8988T (cell line): Measurements from ENCODE around the gene PRELP.
"Not testable (repeated sequence)": the region's sequence is repeated elsewhere in the genome, so short reads cannot be mapped to it uniquely, and the experiment has no call there.

Experiments used
- DNase-seq: peaks from one replicate; pipeline ENCODE4 v3.0.0; 2011

PRELP gene

DNA sequence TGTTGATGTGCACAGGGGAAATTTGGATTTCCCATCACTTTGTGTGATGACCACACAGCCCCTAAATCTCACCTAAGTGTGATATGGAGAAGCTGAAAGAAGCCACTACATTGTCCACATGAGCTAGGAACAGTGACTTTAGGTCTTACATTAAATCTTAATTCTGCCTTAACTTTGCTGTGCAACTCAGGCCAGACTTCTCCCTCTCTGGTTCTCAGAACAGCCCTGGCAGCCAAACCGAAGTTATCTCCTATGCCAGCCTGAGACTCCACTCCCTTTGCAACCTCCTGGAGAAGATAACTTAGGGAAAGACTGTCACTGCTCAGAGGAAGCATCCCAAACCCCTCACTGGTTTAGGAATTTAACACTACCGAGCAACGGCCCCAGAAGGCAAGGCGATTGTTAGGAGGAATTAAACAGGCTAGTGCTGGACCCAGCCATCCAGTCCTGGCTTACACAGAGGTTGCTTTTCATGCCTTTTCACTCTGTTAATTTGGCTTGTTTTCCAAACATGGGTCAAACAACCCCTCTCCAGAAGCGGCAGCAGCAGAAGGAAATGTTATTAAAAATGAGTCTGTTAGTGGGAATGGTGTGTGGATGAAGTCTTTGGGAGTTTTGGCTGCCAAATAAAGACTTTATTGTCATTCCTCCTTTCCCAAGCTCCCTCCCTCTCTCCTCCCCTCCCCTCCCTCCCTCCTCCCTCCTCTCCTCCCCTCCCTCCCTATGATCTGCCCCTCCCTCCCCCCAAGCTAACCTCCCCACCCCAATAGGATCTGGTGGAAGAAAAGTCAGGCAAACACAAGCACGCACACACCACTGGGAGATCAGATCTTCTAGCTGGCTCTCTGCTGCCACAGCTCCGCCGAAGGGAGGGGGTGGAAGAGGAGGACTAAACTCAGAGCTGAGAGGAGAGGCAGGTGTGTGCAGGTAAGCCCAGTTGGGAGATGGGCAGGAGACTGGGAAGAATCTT lies at the start of gene PRELP:
Gene PRELP (plus strand): TSS at position 795 of the 970 bp plus-strand sequence. CDS start 7,379 bp downstream, outside the sequence.
- no peak for DNase-seq

DNA sequence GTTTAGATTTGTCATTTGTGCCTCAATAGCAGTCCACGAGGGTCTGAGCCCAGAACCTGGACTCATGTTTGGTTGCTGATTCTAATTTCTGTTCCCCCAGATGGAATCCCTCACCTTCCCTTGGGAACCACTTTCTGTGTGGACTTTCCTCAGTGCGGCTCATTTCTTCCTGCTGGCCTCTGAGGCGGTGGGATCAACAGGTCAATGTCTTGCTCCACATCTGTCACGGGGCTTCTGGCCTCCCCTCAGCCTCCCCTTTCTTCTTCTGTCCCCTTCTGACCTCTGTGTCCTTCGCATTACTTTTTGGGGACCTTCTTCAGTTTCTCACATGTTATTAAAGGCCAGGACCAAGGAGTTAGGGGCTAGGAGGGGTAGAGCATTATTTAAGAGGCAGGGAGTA lies 49.2 kb upstream of the PRELP start:
- DNase-seq = no peak

GRCh38 chr1:203426870-203427269 lies 48.7 kb upstream of the PRELP start:
- DNase-seq = no peak

DNA sequence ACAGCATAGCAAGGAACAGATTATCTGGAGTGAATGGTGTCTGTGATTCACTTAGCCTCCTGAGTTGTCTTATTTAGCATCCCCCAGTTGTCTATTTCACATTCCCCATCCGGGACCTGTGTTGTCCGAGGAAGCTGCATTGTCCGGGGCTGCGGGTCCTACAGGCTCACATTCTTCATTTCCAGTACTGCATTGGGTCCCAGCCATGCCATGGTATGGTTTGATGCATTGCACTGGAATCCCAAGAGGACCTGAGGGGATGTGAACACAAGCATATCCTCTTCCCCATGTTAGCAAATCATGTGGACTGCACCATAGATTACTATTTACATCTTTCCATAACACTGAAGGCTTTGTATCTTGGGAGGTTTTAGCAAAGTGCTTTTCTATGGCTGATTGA lies 48.2 kb upstream of the PRELP start:
- no peak for DNase-seq

DNA sequence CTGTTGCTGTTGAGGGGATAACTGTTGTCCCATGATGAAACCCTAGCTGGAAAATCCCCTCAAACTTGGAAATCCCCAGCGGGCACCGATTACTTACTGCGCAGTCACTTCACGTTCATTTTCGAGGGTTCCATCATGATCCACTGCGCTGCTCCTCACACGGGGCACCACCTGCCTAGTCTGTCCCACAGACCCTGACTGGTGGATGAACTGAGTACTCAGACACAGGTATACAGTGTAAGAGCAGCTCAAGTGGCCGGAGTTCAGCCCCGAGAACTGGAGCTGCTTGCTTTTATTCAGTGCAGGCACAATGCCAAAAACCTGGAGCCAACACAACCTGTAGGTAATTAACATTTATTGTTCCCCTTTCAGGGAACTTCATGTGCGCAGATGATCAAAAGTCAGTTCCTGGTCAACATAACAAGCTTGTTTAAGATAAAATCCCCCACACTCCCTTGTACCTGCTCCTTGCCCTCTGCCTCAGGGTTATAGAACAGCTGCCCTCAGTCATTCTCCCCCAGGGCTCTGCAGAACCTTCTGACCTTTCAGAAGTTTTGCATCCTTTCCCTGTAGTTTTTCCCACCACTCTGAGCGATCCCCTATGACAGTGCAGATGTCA lies 46.5 kb upstream of the PRELP start:
- DNase-seq = no peak

DNA sequence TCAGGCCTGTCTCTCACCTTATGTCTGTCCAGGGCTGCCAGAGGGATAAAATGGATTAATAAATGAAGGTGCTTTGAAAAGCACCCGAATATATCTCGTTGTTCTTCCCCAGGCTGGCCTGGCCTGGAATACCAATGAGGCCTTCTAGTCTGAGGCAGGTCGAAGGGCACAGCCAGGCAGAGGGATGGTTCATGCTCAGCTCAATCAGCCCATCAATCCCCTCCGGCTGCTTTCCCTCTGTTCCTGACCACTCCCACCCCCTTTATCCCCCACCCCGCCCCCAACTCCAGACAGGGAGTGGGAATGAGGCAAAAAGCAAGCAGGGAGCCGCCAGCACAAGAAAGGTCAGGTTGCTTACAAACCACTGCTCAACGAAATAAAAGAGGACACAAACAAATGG lies 40.0 kb upstream of the PRELP start:
- DNase-seq = no peak

- no peak for DNase-seq
Observed at GRCh38 chr1:203437696-203438315, 37.8 kb upstream of the PRELP start.

DNA sequence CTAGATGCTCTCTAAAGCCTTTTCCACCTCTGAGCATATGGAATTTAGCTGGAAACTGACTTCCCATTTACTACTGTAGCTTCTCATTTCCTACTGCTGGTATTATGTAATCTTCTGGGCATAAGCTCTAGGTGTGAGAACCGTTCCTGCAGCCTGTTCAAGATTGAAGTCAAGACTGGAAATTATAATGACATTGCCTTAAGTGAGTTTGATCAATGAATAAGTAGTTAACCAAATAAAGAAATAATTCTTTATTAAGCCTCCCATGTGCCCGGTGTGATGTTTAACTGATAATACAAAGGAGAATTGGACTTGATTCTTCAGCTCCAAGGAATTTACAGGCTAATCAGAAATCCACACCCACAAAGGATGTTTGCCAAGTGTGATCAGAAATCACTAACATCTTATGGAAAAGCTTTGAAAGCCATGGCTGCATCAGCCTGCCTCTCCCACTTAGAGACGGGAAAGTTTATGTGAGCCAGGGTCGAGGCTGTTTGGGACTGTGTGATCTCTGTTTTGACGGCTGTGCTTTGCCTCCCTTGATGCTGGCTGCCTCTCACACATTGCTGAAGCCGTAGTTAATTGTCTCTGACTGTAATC lies 36.4 kb upstream of the PRELP start:
- DNase-seq = no peak

GRCh38 chr1:203440771-203441170 lies 34.8 kb upstream of the PRELP start:
- no peak for DNase-seq

DNA sequence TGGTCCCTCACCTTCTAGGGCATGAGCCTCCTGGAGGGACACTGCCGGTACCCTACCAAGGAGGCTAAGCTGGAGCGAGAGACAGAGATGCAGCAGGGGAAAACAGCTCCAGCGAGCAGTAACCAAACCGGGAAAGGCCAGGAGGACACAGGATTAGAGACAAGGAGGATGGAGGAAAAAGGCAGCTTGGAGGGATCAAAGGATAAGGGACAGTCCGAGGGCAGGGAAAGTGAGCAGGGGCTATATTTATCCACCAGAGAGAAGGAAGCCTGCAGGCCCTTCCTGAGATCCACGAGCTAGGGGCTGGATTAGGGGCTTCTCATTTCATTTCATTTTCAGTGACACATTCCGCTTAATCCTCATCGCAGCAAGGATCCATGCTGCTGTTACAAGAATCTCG lies 33.8 kb upstream of the PRELP start:
- no peak for DNase-seq

DNA sequence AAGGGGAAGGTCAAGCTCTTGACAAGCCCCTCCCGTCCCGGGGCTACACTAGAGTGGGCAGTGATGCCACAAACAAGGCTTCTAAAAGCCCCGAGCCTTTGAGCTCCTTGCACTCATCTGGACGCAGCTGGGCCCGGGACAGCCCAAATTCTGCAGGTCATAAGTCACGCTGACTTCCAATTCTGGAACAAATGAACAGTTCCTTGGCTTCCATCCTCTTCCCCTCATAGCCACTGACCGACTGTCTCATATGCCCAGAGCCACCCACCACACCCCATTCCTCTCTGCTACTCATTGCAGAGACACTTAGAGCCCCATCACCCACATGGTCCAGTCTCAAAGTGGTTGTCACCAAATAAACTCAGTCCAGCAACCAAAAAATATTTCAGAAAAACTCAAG lies 32.8 kb upstream of the PRELP start:
- DNase-seq = no peak

DNA sequence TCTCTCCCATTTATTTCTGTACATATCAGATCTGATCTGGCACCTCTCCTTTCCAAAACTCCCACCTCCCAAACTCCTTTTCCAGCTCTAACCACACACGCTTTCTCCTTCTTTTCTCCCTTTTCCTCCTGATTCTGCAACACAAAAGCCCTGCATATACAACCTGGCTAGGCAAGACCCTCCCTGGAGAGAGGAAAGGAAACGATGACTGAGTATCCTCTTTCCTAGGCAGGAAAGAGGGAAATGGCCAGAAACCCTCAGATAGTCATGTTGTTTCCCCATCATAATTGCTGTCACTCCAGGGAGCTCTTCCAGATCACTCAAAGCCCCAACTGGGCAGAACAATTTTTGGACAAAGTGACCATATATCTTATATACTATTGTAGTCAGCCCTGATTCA lies 32.3 kb upstream of the PRELP start:
- no peak for DNase-seq

GRCh38 chr1:203444171-203444576 lies 31.4 kb upstream of the PRELP start:
- DNase-seq = no peak

DNA sequence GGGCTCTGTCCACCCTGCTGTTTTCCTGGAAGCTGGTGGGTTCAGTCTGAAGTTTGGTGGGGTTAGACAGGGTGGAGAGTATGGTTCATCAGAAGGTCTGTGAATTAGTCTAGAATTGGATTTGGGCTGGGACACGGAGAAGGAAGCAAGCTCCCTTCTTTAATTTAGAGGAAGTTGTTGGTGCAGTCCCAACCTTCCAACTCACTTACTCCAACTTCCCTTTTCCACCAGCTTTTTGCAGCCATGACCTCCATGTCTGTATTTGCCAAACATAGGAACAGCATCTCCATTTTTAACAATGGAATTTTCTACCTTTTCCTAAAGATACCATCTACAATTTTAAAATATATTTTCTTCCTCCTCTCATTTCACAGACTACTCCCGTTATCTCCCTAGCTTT lies 28.5 kb upstream of the PRELP start:
- no peak for DNase-seq

GRCh38 chr1:203447598-203447997 lies 28.0 kb upstream of the PRELP start:
- DNase-seq = not testable (repeated sequence)

GRCh38 chr1:203448521-203449061 lies 27.0 kb upstream of the PRELP start:
- DNase-seq = no peak

GRCh38 chr1:203450001-203450400 lies 25.6 kb upstream of the PRELP start:
- no peak for DNase-seq

- DNase-seq = no peak
Observed at GRCh38 chr1:203450479-203451149, 25.0 kb upstream of the PRELP start.

DNA sequence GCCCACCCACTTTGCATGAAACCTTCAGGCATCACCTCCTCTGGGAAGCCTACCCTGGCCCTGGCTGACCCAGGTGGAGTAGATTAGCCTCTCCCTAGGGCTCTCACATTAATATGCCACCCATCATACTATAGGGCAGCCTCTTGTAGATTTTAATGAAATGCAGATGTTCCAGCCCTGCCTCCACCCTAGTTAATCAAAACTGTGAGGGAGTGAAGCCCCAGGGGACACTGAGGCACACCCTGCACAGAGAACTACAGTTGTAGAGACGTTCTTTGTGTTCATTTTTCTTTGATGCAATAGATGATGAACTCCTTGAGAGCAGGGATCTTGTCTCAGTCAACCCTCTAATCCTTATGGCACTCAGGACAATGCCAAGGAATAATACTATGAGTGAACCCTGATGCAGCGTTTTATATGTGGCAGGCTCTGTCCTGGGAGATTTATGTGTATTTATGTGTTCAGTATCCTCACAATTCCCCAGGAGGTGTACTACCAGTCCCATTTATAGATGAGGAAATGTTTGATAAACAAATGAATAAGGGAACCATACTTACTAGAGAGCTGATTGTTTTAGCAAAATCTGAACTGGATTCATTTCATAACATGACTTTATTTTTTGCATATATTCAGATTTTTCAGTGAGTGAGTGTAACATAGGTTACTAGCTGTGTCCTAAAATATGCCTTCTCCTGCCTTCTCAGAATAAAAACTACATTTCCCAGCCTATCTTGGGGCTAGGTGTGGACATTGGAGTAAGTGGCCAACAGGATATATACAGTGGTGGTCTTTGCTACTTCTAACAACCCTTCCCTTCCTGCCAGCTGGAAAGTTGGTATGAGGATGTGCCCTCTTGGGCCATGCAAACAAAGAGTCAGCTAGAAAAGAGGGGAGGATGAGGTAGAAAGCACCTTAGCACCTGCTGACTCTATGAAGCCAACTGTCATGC lies 23.5 kb upstream of the PRELP start:
- no peak for DNase-seq

DNA sequence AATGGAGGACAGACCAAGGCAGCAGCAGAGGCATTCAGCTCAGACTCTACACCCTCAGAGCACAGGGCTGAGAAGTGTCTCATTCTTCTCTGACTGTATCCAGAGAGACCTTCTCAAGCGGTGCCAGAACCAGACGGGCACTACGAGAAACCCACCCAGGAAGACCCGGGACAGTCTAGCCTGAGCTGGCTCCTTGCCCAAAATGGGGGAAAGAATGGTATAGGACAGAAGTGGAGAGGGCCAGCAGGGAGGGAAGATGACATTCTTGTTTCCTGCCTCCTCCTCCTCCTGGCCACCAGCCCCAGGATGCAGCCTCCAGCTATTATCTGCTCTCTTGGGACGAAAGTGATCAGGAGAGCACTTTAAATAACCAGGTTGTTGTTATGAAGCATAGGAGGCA lies 22.6 kb upstream of the PRELP start:
- DNase-seq = no peak

DNA sequence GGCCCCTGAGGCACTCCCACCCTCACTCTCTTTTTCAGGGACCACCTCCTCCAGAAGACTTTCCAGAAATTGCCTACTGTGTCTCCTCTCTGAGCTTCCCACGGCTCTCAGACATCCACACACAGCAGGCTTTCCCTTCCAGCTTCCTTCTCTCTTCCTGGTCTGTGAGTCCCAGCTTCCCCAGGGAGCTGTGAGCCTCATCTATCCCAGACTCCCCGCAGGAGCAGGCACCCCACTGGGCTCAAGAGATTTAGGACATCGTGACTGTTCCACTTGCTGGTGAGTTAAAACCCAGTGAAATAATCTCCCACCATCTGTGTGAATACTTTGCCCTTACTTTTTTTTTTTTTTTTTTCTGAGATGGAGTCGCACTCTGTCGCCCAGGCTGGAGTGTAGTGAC lies 22.0 kb upstream of the PRELP start:
- no peak for DNase-seq
